Measurements from ENCODE around the gene FN3K.
"Not testable (repeated sequence)": the region's sequence is repeated elsewhere in the genome, so short reads cannot be mapped to it uniquely, and the experiment has no call there.

FN3K gene

DNA sequence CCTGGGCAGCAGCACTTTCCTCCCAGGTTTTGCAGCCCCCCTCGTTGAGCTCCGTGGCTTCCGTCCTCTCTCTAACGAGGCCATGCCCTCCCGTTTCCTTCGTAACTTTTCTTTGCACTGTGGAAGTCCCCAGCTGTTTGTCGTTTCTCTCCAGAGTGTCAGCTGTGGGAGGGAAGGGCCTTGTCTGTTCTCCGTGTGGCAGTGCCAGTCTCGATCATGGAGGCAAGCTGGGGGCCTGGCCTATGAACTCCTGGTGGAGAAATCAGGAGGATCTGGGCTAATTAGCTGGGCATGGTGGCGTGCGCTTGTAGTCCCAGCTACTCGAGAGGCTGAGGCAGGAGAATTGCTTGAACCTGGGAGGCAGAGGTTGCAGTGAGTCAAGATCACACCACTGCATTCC is 44.8 kb downstream of the FN3K start:
- H3K27me3 ChIP-seq (replicated peaks), result no peaks in the 10 kb centered on the region
- H3K4me3 ChIP-seq (ENCODE audit: low read depth, low read length), result no peak overlapping the region
- peaks cover 2% of the 10 kb centered on the region for H3K36me3 ChIP-seq (replicated peaks)
- peak; percentile 44 for DNase-seq
- H3K27ac ChIP-seq, result peak overlapping the region; percentile 18
- TF ChIP-seq, protein P1, sequence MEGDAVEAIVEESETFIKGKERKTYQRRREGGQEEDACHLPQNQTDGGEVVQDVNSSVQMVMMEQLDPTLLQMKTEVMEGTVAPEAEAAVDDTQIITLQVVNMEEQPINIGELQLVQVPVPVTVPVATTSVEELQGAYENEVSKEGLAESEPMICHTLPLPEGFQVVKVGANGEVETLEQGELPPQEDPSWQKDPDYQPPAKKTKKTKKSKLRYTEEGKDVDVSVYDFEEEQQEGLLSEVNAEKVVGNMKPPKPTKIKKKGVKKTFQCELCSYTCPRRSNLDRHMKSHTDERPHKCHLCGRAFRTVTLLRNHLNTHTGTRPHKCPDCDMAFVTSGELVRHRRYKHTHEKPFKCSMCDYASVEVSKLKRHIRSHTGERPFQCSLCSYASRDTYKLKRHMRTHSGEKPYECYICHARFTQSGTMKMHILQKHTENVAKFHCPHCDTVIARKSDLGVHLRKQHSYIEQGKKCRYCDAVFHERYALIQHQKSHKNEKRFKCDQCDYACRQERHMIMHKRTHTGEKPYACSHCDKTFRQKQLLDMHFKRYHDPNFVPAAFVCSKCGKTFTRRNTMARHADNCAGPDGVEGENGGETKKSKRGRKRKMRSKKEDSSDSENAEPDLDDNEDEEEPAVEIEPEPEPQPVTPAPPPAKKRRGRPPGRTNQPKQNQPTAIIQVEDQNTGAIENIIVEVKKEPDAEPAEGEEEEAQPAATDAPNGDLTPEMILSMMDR (IDR thresholded peaks at IDR 0.05; ENCODE audit: low read depth, low read length, missing control alignments), result no peak
- in situ Hi-C loops (cut with HindIII; ENCODE audit: low pct_ligation_motif_present, low sequenced_read_pairs), result no loop called here

DNA sequence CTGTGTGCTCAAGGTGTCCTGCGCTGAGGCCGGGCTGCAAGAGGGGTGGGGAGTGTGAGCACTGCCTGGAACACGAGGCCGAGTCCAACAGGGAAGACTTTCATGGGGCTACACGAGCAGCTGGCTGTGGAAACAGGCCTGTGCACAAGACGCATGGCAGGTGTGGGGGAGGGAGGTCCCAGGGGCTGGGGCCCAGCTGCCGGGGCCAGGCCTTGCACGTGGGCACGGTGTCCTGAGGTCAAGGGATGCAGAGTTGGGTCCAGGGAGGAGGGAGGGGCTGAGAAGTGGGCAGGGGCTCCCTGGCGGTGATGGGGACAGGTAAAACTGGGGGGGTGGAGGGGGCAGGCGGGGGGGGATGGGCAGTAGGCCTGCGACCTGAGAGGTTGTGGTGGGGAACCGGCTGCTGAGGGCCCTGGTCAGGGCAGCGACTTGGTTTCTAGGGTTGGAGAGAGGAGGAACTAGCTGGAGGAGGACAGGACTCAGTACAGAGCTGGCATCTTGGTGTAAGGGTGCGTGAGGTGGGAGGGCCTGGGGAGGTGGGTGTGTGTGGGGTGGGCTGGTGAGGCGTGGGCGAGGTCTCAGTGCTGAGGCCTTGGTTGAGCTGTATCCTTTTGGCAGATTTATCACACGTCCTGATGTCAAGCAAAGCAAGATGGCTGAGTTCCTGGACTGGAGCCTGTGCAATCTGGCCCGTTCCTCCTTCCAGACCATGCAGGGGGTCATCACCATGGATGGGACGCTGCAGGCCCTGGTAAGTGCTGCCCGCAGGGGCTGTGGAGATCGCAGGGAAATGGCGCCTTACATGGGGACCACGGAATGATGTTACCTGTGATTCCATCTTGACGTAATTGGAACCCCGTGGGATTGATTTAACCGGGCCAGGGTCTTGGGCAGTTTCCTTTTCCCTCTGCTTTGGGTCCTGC is 45.8 kb downstream of the FN3K start:
- in situ Hi-C loops (cut with HindIII; ENCODE audit: low pct_ligation_motif_present, low sequenced_read_pairs), result no loop called here
- H3K27ac ChIP-seq, result no peak overlapping the region
- TF ChIP-seq, protein P1 (IDR thresholded peaks at IDR 0.05; ENCODE audit: low read depth, low read length, missing control alignments), result no peak
- peaks cover 2% of the 10 kb centered on the region for H3K36me3 ChIP-seq (replicated peaks)
- H3K4me3 ChIP-seq (ENCODE audit: low read depth, low read length), result no peak overlapping the region
- H3K27me3 ChIP-seq (replicated peaks), result no peaks in the 10 kb centered on the region
- DNase-seq, result no peak

DNA sequence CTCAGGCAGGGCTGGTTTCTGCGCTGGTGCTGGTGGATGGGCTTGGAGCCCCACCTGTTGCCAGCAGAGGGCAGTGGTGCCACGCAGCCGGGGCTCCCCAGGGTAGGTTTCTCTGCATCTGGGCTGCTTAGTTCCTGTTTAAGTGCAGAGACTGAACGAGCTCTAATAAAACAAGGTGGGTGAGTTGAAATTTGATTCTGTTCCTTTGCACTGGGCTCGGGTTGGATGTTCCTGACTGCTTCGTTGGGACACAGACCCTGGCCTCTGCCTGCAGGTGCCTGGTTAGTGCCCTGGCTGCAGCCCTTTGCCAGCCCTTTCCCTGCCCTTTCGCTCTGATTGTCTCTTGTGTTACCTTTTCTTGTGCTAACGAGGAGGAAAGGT is 46.5 kb downstream of the FN3K start:
- TF ChIP-seq, protein P1 (IDR thresholded peaks at IDR 0.05; ENCODE audit: low read depth, low read length, missing control alignments), result peak; percentile 99

DNA sequence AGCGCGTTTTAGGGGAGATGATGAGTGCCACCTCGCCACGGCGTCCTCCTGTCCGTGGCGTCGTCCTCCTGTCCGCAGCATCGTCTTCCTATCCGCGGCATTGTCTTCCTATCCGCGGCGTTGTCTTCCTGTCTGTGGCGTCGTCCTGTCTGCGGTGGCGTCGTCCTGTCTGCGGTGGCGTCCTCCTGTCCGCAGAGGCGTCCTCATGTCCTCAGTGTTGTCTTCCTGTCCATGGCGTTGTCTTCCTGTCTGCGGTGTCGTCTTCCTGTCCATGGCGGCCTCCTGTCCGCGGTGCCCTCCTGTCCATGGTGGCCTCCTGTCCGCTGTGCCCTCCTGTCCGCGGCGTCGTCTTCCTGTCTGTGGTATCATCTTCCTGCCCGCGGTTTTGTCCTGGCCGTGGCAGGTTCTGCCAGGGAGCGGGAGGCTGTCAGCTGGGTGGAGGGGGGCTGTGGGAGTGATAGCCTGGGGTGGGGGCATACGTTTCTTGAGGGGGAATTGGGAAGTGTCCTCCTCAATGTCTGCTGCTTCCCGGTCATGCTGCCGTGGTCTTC is 47.3 kb downstream of the FN3K start:
- Histone ChIP-seq H3K27ac (no peak overlapping the region), H3K4me3 (ENCODE audit: low read depth, low read length) (no peak overlapping the region), H3K27me3 (replicated peaks) (no peaks in the 10 kb centered on the region), H3K36me3 (replicated peaks) (peaks cover 2% of the 10 kb centered on the region)
- TF ChIP-seq, protein P1 (IDR thresholded peaks at IDR 0.05; ENCODE audit: low read depth, low read length, missing control alignments), result no peak
- no peak for DNase-seq
- in situ Hi-C loops (cut with HindIII; ENCODE audit: low pct_ligation_motif_present, low sequenced_read_pairs), result no loop called here

More for the DNA sequence above, 46.5 kb downstream of the FN3K start:
- in situ Hi-C loops (cut with HindIII; ENCODE audit: low pct_ligation_motif_present, low sequenced_read_pairs), result no loop called here
- H3K36me3 ChIP-seq (replicated peaks), result peaks cover 2% of the 10 kb centered on the region
- H3K27me3 ChIP-seq (replicated peaks), result no peaks in the 10 kb centered on the region
- no peak overlapping the region for H3K4me3 ChIP-seq (ENCODE audit: low read depth, low read length)
- H3K27ac ChIP-seq, result no peak overlapping the region
- peak; percentile 75 for DNase-seq

DNA sequence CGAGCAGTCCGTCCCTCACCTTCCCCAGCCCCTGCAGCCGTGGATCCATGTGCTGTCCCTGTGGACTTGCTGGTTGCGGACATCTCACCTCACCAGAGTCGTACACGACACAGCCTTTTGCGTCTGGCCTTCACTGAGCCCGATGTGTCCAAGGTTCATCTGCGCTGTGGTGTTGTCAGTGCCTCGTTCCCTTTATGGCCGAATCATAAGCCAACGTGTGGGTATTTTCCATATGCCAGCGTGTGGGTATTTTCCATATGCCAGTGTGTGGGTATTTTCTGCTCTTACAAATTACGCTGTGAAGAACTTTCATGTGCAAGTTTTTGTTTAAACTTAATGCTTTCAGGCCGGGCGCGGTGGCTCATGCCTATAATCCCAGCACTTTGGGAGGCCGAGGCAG is 48.1 kb downstream of the FN3K start:
- no peak overlapping the region for H3K4me3 ChIP-seq (ENCODE audit: low read depth, low read length)
- peaks cover 2% of the 10 kb centered on the region for H3K36me3 ChIP-seq (replicated peaks)
- in situ Hi-C loops (cut with HindIII; ENCODE audit: low pct_ligation_motif_present, low sequenced_read_pairs), result no loop called here
- no peaks in the 10 kb centered on the region for H3K27me3 ChIP-seq (replicated peaks)
- no peak for DNase-seq
- TF ChIP-seq, protein P1 (IDR thresholded peaks at IDR 0.05; ENCODE audit: low read depth, low read length, missing control alignments), result no peak
- H3K27ac ChIP-seq, result no peak overlapping the region

DNA sequence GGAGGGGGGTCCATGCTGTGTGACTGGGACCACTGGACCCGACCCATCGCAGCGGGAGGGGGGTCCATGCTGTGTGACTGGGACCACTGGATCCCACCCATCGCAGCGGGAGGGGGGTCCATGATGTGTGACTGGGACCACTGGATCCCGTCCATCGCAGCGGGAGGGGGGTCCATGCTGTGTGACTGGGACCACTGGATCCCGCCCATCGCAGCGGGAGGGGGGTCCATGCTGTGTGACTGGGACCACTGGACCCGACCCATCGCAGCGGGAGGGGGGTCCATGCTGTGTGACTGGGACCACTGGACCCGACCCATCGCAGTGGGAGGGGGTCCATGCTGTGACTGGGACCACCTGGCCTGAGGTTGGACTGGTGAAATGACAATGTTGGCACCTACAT is 50.2 kb downstream of the FN3K start:
- H3K27ac ChIP-seq; DNase-seq; in situ Hi-C loops (cut with HindIII; ENCODE audit: low pct_ligation_motif_present, low sequenced_read_pairs): not testable (repeated sequence)

More for the DNA sequence above, 50.2 kb downstream of the FN3K start:
- not testable (repeated sequence) for H3K36me3 ChIP-seq (replicated peaks); H3K27me3 ChIP-seq (replicated peaks); H3K4me3 ChIP-seq (ENCODE audit: low read depth, low read length)
